ENCODE measurements around the gene PAQR3.

GRCh38 chr4:78923464-78924312 is 15.6 kb downstream of the PAQR3 start:
- TF ChIP-seq EZH2 (IDR thresholded peaks at IDR 0.05; ENCODE audit: insufficient read depth, poor library complexity, severe bottlenecking) (no peak), EZH2phosphoT487 (IDR thresholded peaks at IDR 0.05; ENCODE audit: insufficient read depth, low read depth) (no peak)

Measured in GM23248 (cell line).